ENCODE results near the gene SAYSD1. TPM values are rescaled to one million over a fixed set of nuclear protein-coding genes. Genes with fewer than 3 reads are reported as not detected.

Gene SAYSD1, protein sequence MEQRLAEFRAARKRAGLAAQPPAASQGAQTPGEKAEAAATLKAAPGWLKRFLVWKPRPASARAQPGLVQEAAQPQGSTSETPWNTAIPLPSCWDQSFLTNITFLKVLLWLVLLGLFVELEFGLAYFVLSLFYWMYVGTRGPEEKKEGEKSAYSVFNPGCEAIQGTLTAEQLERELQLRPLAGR
- total RNA-seq: 10 to 100 TPM; 17.7 to 24.5 (median 20.1) TPM

DNA sequence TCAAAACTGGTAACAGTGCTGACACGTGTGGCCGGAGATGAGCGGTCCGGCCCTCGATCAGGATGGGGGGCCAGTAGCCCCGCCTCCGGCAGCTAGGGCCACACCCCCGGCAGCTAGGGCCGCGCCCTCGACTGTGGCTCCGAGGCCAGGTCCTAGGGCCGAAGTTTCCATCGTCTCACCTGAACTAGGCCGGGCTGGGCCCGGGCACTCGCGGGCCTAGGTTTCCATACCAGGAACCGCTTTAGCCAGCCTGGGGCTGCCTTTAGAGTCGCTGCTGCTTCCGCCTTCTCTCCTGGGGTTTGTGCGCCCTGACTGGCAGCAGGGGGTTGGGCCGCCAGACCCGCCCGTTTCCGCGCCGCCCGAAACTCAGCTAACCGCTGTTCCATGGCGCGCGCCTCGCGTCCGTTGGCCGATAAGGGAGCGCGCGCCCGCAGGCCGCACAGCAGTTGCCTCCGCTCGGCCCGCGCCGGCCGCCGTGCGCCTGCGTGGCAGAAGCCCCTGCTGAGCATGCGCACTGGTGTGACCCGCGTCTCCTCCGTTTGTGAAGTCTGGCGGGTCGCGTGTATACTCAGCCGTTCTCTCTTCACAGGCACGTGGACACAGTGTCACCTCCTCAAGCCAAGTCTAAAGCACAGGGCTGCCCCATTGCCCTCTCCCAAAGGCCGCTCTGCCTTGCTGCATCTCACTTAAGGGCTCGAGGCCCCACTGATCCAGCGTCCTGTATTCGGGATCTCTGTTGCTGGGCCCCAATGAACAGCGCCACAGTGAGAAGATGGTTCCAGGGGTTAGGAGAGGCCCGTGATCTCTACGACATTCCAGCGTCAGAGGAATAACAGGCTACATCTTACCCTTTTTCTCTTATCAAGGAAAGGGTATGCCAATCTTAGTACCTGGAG is at the start of gene SAYSD1:
Gene SAYSD1 (minus strand): TSS at position 483 of the 896 bp plus-strand sequence. CDS start 97 bp downstream, at position 386.
- TF ChIP-seq, protein P1, sequence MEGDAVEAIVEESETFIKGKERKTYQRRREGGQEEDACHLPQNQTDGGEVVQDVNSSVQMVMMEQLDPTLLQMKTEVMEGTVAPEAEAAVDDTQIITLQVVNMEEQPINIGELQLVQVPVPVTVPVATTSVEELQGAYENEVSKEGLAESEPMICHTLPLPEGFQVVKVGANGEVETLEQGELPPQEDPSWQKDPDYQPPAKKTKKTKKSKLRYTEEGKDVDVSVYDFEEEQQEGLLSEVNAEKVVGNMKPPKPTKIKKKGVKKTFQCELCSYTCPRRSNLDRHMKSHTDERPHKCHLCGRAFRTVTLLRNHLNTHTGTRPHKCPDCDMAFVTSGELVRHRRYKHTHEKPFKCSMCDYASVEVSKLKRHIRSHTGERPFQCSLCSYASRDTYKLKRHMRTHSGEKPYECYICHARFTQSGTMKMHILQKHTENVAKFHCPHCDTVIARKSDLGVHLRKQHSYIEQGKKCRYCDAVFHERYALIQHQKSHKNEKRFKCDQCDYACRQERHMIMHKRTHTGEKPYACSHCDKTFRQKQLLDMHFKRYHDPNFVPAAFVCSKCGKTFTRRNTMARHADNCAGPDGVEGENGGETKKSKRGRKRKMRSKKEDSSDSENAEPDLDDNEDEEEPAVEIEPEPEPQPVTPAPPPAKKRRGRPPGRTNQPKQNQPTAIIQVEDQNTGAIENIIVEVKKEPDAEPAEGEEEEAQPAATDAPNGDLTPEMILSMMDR (IDR thresholded peaks at IDR 0.05; ENCODE audit: low read depth): no peak

- TF ChIP-seq, protein P1 (IDR thresholded peaks at IDR 0.05; ENCODE audit: low read depth): no peak
These were observed 42.5 kb upstream of the SAYSD1 start for GRCh38 chr6:39157511-39157910.

DNA sequence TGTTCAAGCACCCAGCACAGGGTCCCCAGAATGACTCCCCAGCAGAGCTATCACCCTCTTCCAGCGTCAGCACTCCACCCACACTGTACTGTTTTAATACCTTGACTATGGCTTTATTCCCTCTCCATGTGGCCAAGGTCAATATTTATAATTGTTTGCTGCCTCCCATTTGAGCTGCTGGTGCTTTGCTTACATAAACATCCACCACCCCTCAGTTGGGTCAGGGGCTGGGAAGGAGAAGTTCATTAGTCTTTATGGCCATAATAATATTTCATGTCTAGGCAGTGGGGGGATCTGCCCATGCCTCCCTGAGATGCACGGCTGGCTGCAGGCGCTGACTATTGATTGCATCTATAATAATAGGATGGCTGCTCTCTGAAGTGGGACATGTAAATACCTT is 41.8 kb upstream of the SAYSD1 start:
- TF ChIP-seq, protein P1 (IDR thresholded peaks at IDR 0.05; ENCODE audit: low read depth): no peak

GRCh38 chr6:39154705-39155104 is 39.7 kb upstream of the SAYSD1 start:
- TF ChIP-seq, protein P1 (IDR thresholded peaks at IDR 0.05; ENCODE audit: low read depth): no peak

DNA sequence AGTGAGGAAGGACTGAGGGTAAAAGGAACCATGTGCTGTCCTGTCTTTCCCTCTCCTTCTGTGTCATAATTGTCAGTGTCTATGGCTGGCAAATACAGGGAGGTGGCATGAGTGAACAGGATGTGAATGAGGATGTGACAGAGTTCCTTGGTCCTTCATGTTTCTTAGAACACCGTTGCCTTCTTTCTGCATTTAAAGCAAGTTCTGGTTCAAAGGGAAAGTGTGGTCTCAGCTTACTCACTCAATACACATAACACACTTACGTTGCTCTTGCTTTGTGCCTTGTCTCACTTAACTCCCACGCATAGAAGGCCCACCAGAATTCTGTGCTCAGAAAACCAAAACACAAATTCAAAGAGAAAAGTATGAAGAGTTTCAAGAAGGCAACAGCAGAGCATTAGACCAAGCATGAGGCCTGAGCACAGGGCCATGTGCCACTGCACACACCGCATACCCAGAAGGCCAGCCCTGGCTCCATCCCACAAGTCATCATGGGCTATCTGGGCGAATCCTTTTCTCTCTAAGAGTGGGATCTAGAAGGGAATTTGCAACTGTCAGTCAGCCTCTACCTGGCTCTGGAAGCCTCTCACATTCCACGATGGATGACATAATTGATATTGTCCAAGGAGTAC is 38.9 kb upstream of the SAYSD1 start:
- TF ChIP-seq, protein P1 (IDR thresholded peaks at IDR 0.05; ENCODE audit: low read depth): no peak

DNA sequence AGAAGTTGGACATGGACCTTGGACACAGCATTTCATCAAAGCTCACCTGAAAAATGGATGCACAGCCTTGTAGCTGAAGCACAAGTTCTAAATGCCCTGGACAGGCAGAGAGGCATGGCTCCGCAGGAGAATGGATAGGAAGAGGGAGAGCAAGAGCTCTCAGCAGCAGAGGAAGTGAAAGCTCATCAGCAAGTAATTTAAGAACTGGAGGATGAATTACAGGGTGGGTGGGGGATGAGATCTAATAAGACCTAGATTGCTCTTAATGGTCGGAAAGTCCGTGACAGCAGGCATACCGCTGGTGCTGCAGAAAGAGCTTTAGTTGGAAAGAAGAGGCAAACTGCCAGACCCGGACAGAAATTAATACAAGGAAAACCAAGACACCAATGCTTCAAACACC is 37.3 kb upstream of the SAYSD1 start:
- TF ChIP-seq, protein P1 (IDR thresholded peaks at IDR 0.05; ENCODE audit: low read depth): no peak

- TF ChIP-seq, protein P1 (IDR thresholded peaks at IDR 0.05; ENCODE audit: low read depth): no peak
These were observed 36.2 kb upstream of the SAYSD1 start for GRCh38 chr6:39151211-39151610.

Measured in subcutaneous adipose tissue (tissue), 4 donors.